Sigmoid colon (tissue), 4 donors: Measurements from ENCODE around the gene SAA2.

Source experiments
- CTCF ChIP-seq, 4 experiments: fragments of 450-650 bp in 3 of 4; fragments of 200-600 bp in 1 of 4; IDR thresholded peaks; one replicate each; pipeline ENCODE4 v1.5.1; 2016 to 2019; ENCODE audit warnings: antibody characterized with exemption in 4 of 4, mild to moderate bottlenecking in 3 of 4, moderate library complexity in 2 of 4
- EP300 ChIP-seq, 4 donors: sonication (generic); formaldehyde crosslinking; IDR thresholded peaks; one replicate each; pipeline ENCODE4 v1.6.1; 2017; ENCODE audit warnings: antibody characterized with exemption in 4 of 4
- POLR2A ChIP-seq, 2 donors: fragments of 450-650 bp; IDR thresholded peaks; one replicate each; pipeline ENCODE4 v1.6.1; 2016; ENCODE audit warnings: antibody characterized with exemption in 2 of 2, mild to moderate bottlenecking in 2 of 2, moderate library complexity in 2 of 2
- POLR2AphosphoS5 ChIP-seq, 4 donors: sonication (generic); formaldehyde crosslinking; IDR thresholded peaks; one replicate each; pipeline ENCODE4 v1.6.1; 2017; ENCODE audit warnings: antibody characterized with exemption in 4 of 4

- TF ChIP-seq CTCF (IDR thresholded peaks at IDR 0.05): no peak
- TF ChIP-seq POLR2A (IDR thresholded peaks at IDR 0.05): no peak
- TF ChIP-seq EP300 (IDR thresholded peaks at IDR 0.05): no peak
- TF ChIP-seq POLR2AphosphoS5 (IDR thresholded peaks at IDR 0.05): no peak
Observed at GRCh38 chr11:18236664-18237356, 11.7 kb downstream of the SAA2 start, which contains the start of gene SAA4.
